ENCODE data around the gene TNIK.

GRCh38 chr3:171374661-171375285 is 85.4 kb downstream of the TNIK start:
- TF ChIP-seq CTCF (IDR thresholded peaks at IDR 0.05) (no peak), ZFX (IDR thresholded peaks at IDR 0.05; ENCODE audit: borderline replicate concordance) (no peak)
